Large intestine (tissue), 3 donors: ENCODE data around the gene GBX1. TPM values are rescaled to one million over a fixed set of nuclear protein-coding genes. Genes with fewer than 3 reads are reported as not detected.

Source experiments
- DNase-seq, 2 donors: peaks; one replicate each; pipeline versions ENCODE4 v3.0.0 to v3.0.0-alpha.2; 2013
- H3K27ac ChIP-seq: one replicate; pipeline ENCODE4 v1.5.1; 2013; ENCODE audit warnings: low read length
- H3K27me3 ChIP-seq: 2 replicates; pipeline ENCODE4 v1.6.1; 2013; ENCODE audit warnings: low read length; ENCODE audit not compliant: control insufficient read depth, insufficient read depth
- H3K36me3 ChIP-seq: 2 replicates; pipeline ENCODE4 v1.6.1; 2013; ENCODE audit warnings: low read length; ENCODE audit not compliant: control insufficient read depth, insufficient read depth
- H3K4me1 ChIP-seq: one replicate; pipeline ENCODE4 v1.6.1; 2013; ENCODE audit warnings: low read length; ENCODE audit not compliant: control insufficient read depth, insufficient read depth
- H3K4me3 ChIP-seq: one replicate; pipeline ENCODE4 v1.5.1; 2013; ENCODE audit warnings: low read length
- H3K9me3 ChIP-seq: one replicate; pipeline ENCODE4 v1.6.1; 2013; ENCODE audit warnings: mild to moderate bottlenecking, low read depth, low read length, moderate library complexity; ENCODE audit not compliant: control insufficient read depth
- WGBS: methylation state at CpG from one replicate; pipeline ENCODE4 v1.1.5; 2013; ENCODE audit warnings: low lambda C conversion rate; ENCODE audit not compliant: insufficient coverage; 5-methylcytosine and 5-hydroxymethylcytosine counted together
- polyA plus RNA-seq: library from polyadenylated mRNA; unstranded; fragments of 120-200 nt; gene quantifications from one replicate; pipeline ENCODE4 v1.2.1, GENCODE V29; 2013

The GBX1 gene
- polyA plus RNA-seq, 1 donor: 0.07 TPM

- no CpG with 5 or more reads among the region's 13 CpGs for WGBS
- Histone ChIP-seq H3K9me3 (peaks cover 7% of the 10 kb centered on the region), H3K4me1 (peaks cover 8% of the 10 kb centered on the region), H3K27me3 (peaks cover 4% of the 10 kb centered on the region), H3K27ac (no peak overlapping the region), H3K36me3 (peaks cover 62% of the 10 kb centered on the region), H3K4me3 (no peak overlapping the region)
- DNase-seq: no peak
These were observed 48.5 kb downstream of the GBX1 start for GRCh38 chr7:151119055-151119415.

DNA sequence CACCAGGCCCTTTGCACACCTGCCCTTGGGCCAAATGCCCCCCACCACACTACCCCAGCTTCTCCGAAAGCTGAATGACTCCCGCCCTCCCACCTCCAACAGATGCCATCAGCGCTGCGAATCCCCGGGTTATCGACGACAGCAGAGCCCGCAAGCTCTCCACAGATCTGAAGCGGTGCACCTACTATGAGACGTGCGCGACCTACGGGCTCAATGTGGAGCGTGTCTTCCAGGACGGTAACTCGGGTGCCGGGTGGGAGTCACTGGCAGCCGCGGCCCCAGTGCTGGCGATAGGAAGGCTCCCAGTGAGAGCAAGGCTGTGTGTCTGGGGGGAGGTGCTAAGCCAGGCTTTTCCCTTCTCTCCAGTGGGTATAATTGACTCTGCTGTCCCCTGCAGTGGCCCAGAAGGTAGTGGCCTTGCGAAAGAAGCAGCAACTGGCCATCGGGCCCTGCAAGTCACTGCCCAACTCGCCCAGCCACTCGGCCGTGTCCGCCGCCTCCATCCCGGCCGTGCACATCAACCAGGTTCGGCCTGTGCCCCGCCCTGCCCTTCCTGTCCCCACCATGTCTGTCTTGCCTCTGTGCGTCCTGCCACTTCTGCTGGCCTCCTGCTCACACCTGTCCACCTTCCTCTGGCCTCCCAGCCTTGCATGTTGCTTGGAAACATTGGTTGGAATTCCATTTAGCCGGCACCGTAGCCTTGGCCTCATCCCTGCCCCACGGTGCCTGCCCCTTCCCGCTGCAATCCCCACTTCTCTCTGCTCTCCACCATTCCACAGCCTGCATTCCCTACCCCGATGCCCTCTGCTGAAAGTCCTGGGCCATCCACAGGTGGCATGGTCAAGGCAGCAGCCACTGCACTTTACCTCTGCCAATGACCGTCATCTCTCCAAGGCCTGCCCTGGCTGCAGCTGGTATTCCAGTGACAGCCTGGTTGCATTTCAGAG lies 49.1 kb downstream of the GBX1 start:
- H3K27me3 ChIP-seq: peaks cover 4% of the 10 kb centered on the region
- no peak overlapping the region for H3K4me3 ChIP-seq
- no peak for DNase-seq
- H3K4me1 ChIP-seq: peaks cover 9% of the 10 kb centered on the region
- peaks cover 7% of the 10 kb centered on the region for H3K9me3 ChIP-seq
- 85% methylated on average over 4 of the region's 38 CpGs for WGBS
- no peak overlapping the region for H3K27ac ChIP-seq
- H3K36me3 ChIP-seq: peaks cover 57% of the 10 kb centered on the region

GRCh38 chr7:151117565-151117964 lies 49.9 kb downstream of the GBX1 start:
- DNase-seq: no peak
- Histone ChIP-seq H3K9me3 (peaks cover 5% of the 10 kb centered on the region), H3K27ac (no peak overlapping the region), H3K27me3 (peaks cover 4% of the 10 kb centered on the region), H3K4me1 (peaks cover 9% of the 10 kb centered on the region), H3K36me3 (peaks cover 54% of the 10 kb centered on the region), H3K4me3 (no peak overlapping the region)
- no CpG with 5 or more reads among the region's 12 CpGs for WGBS

- peaks cover 9% of the 10 kb centered on the region for H3K4me1 ChIP-seq
- H3K9me3 ChIP-seq: no peaks in the 10 kb centered on the region
- DNase-seq: no peak
- H3K27ac ChIP-seq: no peak overlapping the region
- peaks cover 4% of the 10 kb centered on the region for H3K27me3 ChIP-seq
- no peak overlapping the region for H3K4me3 ChIP-seq
- WGBS: no CpG with 5 or more reads among the region's 27 CpGs
- H3K36me3 ChIP-seq: peaks cover 53% of the 10 kb centered on the region
These were observed 50.7 kb downstream of the GBX1 start for GRCh38 chr7:151116603-151117440.

DNA sequence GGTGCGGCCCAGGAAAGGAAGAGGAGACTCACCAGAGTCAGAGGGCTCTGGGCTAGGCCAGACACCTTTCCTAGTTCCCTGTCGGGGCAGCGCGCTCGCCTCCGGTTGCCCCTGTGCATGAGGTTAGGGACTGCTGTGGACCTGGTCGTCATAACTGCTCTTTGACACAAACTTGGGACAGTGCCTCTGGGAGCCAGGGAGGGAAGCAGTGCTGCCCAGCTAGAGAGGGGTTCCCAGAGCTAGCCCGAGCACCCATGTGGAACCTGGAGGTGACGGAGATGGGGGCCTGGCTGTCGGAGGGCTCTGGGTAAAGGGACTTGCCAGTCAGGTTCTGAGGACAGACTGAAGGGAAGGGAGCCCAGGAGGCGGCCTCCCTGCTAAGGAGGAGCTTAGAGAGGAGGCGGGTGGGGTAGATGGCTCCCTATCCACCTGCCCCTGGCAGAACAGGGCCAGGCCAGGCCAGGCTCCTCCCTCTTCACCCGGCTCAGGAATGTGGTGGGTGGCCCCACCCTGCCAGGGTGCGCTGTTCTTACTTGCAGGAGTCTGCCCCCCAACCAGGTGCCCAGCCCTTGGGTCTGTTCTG lies 51.6 kb downstream of the GBX1 start:
- WGBS: no CpG with 5 or more reads among the region's 14 CpGs
- DNase-seq: peak in 1 of 2 donors; percentile 33
- no peak overlapping the region for H3K27ac ChIP-seq

GRCh38 chr7:151115121-151115835 lies 52.2 kb downstream of the GBX1 start:
- H3K27ac ChIP-seq: no peak overlapping the region
- no CpG with 5 or more reads among the region's 114 CpGs for WGBS
- H3K27me3 ChIP-seq: peaks cover 4% of the 10 kb centered on the region
- H3K4me1 ChIP-seq: peaks cover 9% of the 10 kb centered on the region
- H3K36me3 ChIP-seq: peaks cover 38% of the 10 kb centered on the region
- peak in 1 of 2 donors; percentile 46 for DNase-seq
- H3K9me3 ChIP-seq: no peaks in the 10 kb centered on the region
- no peak overlapping the region for H3K4me3 ChIP-seq

More for the DNA sequence above, 51.6 kb downstream of the GBX1 start:
- no peaks in the 10 kb centered on the region for H3K9me3 ChIP-seq
- peaks cover 44% of the 10 kb centered on the region for H3K36me3 ChIP-seq
- H3K4me1 ChIP-seq: peaks cover 9% of the 10 kb centered on the region
- peaks cover 4% of the 10 kb centered on the region for H3K27me3 ChIP-seq
- H3K4me3 ChIP-seq: no peak overlapping the region

DNA sequence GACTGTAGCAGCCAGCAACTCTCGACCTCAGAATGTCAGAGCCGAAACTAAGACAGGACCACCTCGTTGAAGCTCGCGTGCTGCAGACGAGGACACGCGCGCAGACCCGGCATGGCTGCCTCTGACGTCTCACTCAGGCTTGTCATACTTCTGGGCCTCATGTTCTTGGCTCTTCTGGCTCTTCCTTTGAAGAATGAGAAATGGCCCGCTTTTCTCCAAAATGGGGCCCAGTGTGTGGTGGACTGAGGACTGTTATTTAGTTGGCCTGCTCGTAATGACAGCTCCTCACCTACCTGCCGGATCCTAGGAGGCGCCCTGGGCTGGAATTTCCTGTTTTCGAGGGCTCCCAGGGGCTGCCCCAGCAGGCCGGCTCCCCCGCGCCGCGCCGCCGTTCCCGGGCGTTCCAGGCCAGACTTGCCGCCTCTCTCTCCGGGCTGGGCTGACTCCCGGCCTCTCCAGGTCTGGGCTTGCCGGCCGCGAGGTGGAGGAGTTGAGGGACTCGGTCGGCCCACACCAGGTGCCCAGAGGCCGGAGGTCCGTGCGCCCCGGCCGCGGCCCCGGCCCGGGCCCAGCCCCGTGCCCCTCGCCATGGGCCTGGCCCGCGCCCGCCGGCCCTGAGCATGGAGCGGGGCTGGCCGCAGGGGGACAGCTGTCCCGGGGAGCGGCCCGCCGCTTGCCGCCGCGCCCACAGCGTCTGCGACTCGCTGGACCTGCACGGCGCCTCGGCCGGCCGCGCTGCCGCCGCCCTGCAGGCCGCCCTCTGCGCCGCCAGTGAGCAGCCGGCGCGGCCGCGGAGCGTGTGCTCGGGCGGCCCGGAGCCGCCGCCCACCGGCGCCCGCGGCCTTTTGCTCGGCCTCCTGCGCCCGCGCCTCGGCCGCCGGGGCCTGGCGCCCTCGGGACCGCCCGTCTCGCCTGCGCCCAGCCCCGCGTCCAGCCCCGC lies 53.1 kb downstream of the GBX1 start:
- Histone ChIP-seq H3K27me3 (peaks cover 4% of the 10 kb centered on the region), H3K4me1 (peaks cover 9% of the 10 kb centered on the region), H3K4me3 (no peak overlapping the region), H3K27ac (no peak overlapping the region), H3K36me3 (peaks cover 29% of the 10 kb centered on the region), H3K9me3 (no peaks in the 10 kb centered on the region)
- no CpG with 5 or more reads among the region's 101 CpGs for WGBS
- no peak for DNase-seq

DNA sequence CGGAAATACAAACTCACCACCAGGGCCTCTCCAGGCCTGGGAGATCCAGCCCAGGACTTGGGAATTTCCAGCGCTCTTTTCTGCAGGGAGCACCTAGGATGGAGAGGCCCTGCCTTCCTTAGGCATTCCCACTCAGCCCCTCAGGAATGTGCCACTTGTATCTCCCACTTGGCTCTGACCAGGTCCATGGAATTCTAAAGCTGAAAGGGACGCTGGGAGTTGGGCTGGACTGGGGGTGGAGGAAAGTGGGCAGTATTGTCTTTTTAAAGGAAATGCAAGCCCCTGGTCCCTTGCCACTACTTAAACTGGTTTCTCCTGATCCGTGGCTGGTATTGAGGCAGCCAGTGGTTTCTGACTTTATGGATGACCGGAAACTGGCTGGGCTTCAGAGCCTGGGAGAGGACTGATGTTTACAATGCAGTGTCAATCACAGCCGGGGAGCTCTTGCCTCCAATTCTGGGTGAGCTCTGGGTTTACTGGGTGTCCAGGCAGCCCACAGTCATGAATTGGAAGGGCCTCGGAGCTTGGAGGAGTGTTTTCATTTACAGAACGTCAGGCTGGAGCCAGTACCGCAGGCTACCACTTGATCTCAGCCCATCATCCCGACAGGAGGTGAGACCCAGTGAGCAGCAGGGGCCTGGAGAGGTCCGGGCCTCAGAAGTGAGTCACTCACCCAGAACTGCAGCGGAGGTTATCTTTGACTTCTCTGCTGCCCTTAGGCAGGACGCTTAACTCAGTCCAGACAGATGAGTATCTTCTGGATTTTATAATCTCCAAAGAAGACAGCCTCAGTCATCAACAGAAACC lies 53.9 kb downstream of the GBX1 start:
- no peak overlapping the region for H3K4me3 ChIP-seq
- no CpG with 5 or more reads among the region's 13 CpGs for WGBS
- H3K4me1 ChIP-seq: peaks cover 9% of the 10 kb centered on the region
- H3K27ac ChIP-seq: no peak overlapping the region
- DNase-seq: no peak
- peaks cover 4% of the 10 kb centered on the region for H3K27me3 ChIP-seq
- H3K9me3 ChIP-seq: no peaks in the 10 kb centered on the region
- peaks cover 20% of the 10 kb centered on the region for H3K36me3 ChIP-seq
